Activated T-helper 2 cell treated with anti-CD3 and anti-CD28 coated beads, Interferon-gamma antibody, Interleukin-2, Interleukin-4, amounts not matched to agents 10 μg/mL and 5 μg/mL and 100 μg/mL, durations not matched to agents 14 hours and 24 hours and 36 hours (primary cell): ENCODE data around the gene TMEM219. TPM values are rescaled to one million over a fixed set of nuclear protein-coding genes. Genes with fewer than 3 reads are reported as not detected.

Source experiments
- total RNA-seq: library from RNA; stranded (reverse); gene quantifications from 2 replicates; pipeline ENCODE4 v1.2.3, GENCODE V29; 2022

The TMEM219 gene
- total RNA-seq, 1 donor from 2014 or later, result 59.0 TPM

Other genes starting within 250 kb of the TMEM219 start
- gene C16orf54, start 216.1 kb upstream of the TMEM219 start, total RNA-seq, result 18.0 and 18.5 TPM in 2 replicates
- not detected in 2 replicates for gene ZG16, start 183.8 kb upstream of the TMEM219 start, total RNA-seq
- gene KIF22, start 171.3 kb upstream of the TMEM219 start, total RNA-seq, result 132 and 136 TPM in 2 replicates
- gene MAZ, start 155.6 kb upstream of the TMEM219 start, total RNA-seq, result 387 and 388 TPM in 2 replicates
- 1.8 and 2.0 TPM in 2 replicates for gene PRRT2, start 149.9 kb upstream of the TMEM219 start, total RNA-seq
- gene PAGR1, start 145.9 kb upstream of the TMEM219 start, total RNA-seq, result 27.6 and 29.5 TPM in 2 replicates
- 130 and 135 TPM in 2 replicates for gene MVP, start 141.6 kb upstream of the TMEM219 start, total RNA-seq
- gene CDIPT, start 98.9 kb upstream of the TMEM219 start, total RNA-seq, result 64.2 and 66.6 TPM in 2 replicates
- gene SEZ6L2, start 62.5 kb upstream of the TMEM219 start, total RNA-seq, result 0.11 and 0.55 TPM in 2 replicates
- 2.1 and 2.2 TPM in 2 replicates for gene ASPHD1, start 61.6 kb upstream of the TMEM219 start, total RNA-seq
- 39.7 and 47.5 TPM in 2 replicates for gene KCTD13, start 35.9 kb upstream of the TMEM219 start, total RNA-seq
- gene TAOK2, start 11.8 kb downstream of the TMEM219 start, total RNA-seq, result 36.0 and 36.5 TPM in 2 replicates
- 40.3 and 40.7 TPM in 2 replicates for gene HIRIP3, start 33.5 kb downstream of the TMEM219 start, total RNA-seq
- gene INO80E, start 34.2 kb downstream of the TMEM219 start, total RNA-seq, result 112 and 119 TPM in 2 replicates
- 0.87 and 1.2 TPM in 2 replicates for gene DOC2A, start 48.9 kb downstream of the TMEM219 start, total RNA-seq
- gene C16orf92, start 61.1 kb downstream of the TMEM219 start, total RNA-seq, result not detected in 2 replicates
- 2.3 and 2.6 TPM in 2 replicates for gene TLCD3B, start 69.2 kb downstream of the TMEM219 start, total RNA-seq
- 2,017 and 2,037 TPM in 2 replicates for gene ALDOA, start 103.7 kb downstream of the TMEM219 start, total RNA-seq
- gene PPP4C, start 113.9 kb downstream of the TMEM219 start, total RNA-seq, result 143 and 144 TPM in 2 replicates
- 2.7 and 2.9 TPM in 2 replicates for gene TBX6, start 129.8 kb downstream of the TMEM219 start, total RNA-seq
- gene YPEL3, start 134.1 kb downstream of the TMEM219 start, total RNA-seq, result 14.0 and 14.2 TPM in 2 replicates
- 6.4 and 7.7 TPM in 2 replicates for gene GDPD3, start 151.5 kb downstream of the TMEM219 start, total RNA-seq
- 61.9 and 63.9 TPM in 2 replicates for gene MAPK3, start 161.1 kb downstream of the TMEM219 start, total RNA-seq
- gene CORO1A, start 221.5 kb downstream of the TMEM219 start, total RNA-seq, result 843 and 845 TPM in 2 replicates
- gene BOLA2B, start 231.6 kb downstream of the TMEM219 start, total RNA-seq, result 225 and 245 TPM in 2 replicates
- gene SLX1A, start 231.8 kb downstream of the TMEM219 start, total RNA-seq, result 58.4 and 65.3 TPM in 2 replicates
- gene SULT1A3, start 237.2 kb downstream of the TMEM219 start, total RNA-seq, result 13.6 and 19.1 TPM in 2 replicates